Endothelial cell of umbilical vein (primary cell): ENCODE results near the gene NDFIP1. TPM values are rescaled to one million over a fixed set of nuclear protein-coding genes. Genes with fewer than 3 reads are reported as not detected.

Experiments
- BruUV-seq: library from RNA; stranded (reverse); fragments of 400-500 nt; replicated peaks from 2 replicates; lab custom pipeline; 2021; lab: Mats Ljungman, UMichigan
- CTCF ChIA-PET: fragments of 300-600, 350-600 bp; sonication (Branson Sonifier 250); formaldehyde crosslinking; loops from one replicate; lab custom pipeline; 2021; ENCODE audit warnings: antibody characterized with exemption, inconsistent platforms; lab: Charles Lee
- POLR2A ChIA-PET: fragments of 300-600, 350-600 bp; sonication (Branson Sonifier 250); formaldehyde crosslinking; loops from one replicate; lab custom pipeline; 2021; ENCODE audit warnings: antibody characterized with exemption, inconsistent platforms; lab: Charles Lee
- DNase-seq: peaks from one replicate; pipeline ENCODE4 v3.0.0-alpha.2; 2011; ENCODE audit warnings: low read depth, low spot score
- FAIRE-seq: peaks from 2 replicates; lab custom pipeline; 2011; peaks lifted over from hg19 to GRCh38; lab: Jason Lieb, UNC
- H2AFZ ChIP-seq: 2 replicates; pipeline ENCODE4 v1.6.0; 2012; ENCODE audit warnings: low read depth, low read length, control low read depth, inconsistent platforms
- H3K27ac ChIP-seq: 2 replicates; pipeline ENCODE4 v1.5.1; 2011; ENCODE audit warnings: low read depth, mild to moderate bottlenecking, control low read depth, low read length, moderate library complexity; ENCODE audit not compliant: insufficient read depth
- H3K27me3 ChIP-seq, 2 experiments: 2 replicates each; pipeline versions ENCODE4 v1.6.0 to v1.6.1; 2011; ENCODE audit warnings: low read length in 2 of 2, mixed read lengths in 1 of 2; ENCODE audit not compliant: control insufficient read depth in 2 of 2, insufficient read depth in 2 of 2
- H3K36me3 ChIP-seq, 2 experiments: 2 replicates in 1 of 2; 3 replicates in 1 of 2; pipeline ENCODE4 v1.5.1; 2011; ENCODE audit warnings: low read length in 2 of 2, mild to moderate bottlenecking in 1 of 2, moderate library complexity in 1 of 2; ENCODE audit not compliant: control insufficient read depth in 2 of 2, insufficient read depth in 2 of 2; ENCODE audit errors: extremely low read depth in 1 of 2
- H3K4me1 ChIP-seq: 3 replicates; pipeline ENCODE4 v1.5.1; 2011; ENCODE audit warnings: mild to moderate bottlenecking, low read length; ENCODE audit not compliant: control insufficient read depth, insufficient read depth; ENCODE audit errors: extremely low read depth
- H3K4me2 ChIP-seq: 2 replicates; pipeline ENCODE4 v1.6.1; 2011; ENCODE audit warnings: low read length, control low read depth, mixed read lengths; ENCODE audit not compliant: insufficient read depth
- H3K4me3 ChIP-seq, 3 experiments: fragments of 200-600 bp in 1 of 3; sonication (generic), shearing (Covaris generic) in 1 of 3; replicated peaks in 1 of 3; 2 replicates each; pipeline ENCODE4 v1.5.1; 2011 to 2016; ENCODE audit warnings: control low read depth in 3 of 3, low read length in 3 of 3, mild to moderate bottlenecking in 2 of 3, inconsistent platforms in 1 of 3, low read depth in 1 of 3, moderate library complexity in 1 of 3; ENCODE audit not compliant: insufficient read depth in 1 of 3
- H3K79me2 ChIP-seq: 2 replicates; pipeline ENCODE4 v1.6.0; 2012; ENCODE audit warnings: low read length, inconsistent platforms; ENCODE audit not compliant: control insufficient read depth, insufficient read depth
- H3K9ac ChIP-seq: replicated peaks from 2 replicates; pipeline ENCODE3; 2011; ENCODE audit warnings: low read length, control low read depth; ENCODE audit not compliant: insufficient read depth; ENCODE audit errors: extremely low read depth
- H3K9me1 ChIP-seq: replicated peaks from 3 replicates; pipeline ENCODE4 v1.6.0; 2011; ENCODE audit warnings: mild to moderate bottlenecking, low read length; ENCODE audit not compliant: control insufficient read depth, insufficient read depth; ENCODE audit errors: extremely low read depth
- H3K9me3 ChIP-seq: replicated peaks from 2 replicates; pipeline ENCODE4 v1.5.1; 2012; ENCODE audit warnings: low read length, inconsistent platforms; ENCODE audit not compliant: control insufficient read depth, insufficient read depth
- H4K20me1 ChIP-seq: replicated peaks from 2 replicates; pipeline ENCODE3; 2011; ENCODE audit warnings: mild to moderate bottlenecking, low read length; ENCODE audit not compliant: control insufficient read depth, insufficient read depth; ENCODE audit errors: extremely low read depth
- FOS ChIP-seq: IDR thresholded peaks from 2 replicates; pipeline ENCODE4 v1.6.1; 2011; ENCODE audit warnings: mild to moderate bottlenecking, low read length, moderate library complexity, borderline replicate concordance; ENCODE audit not compliant: insufficient read depth
- GATA2 ChIP-seq: IDR thresholded peaks from 2 replicates; pipeline ENCODE4 v1.7.0; 2011; ENCODE audit warnings: low read depth, mild to moderate bottlenecking, moderate library complexity, mixed read lengths, low read length; ENCODE audit not compliant: insufficient read length, insufficient read depth
- MYC ChIP-seq: IDR thresholded peaks from one replicate; pipeline ENCODE4 v1.6.1; 2011; ENCODE audit warnings: mild to moderate bottlenecking, low read depth, low read length
- POLR2A ChIP-seq: IDR thresholded peaks from 2 replicates; pipeline ENCODE4 v1.6.1; 2012; ENCODE audit warnings: low read depth, mild to moderate bottlenecking, control low read depth, low read length
- POLR2AphosphoS5 ChIP-seq: IDR thresholded peaks from 2 replicates; pipeline ENCODE4 v1.6.1; 2012; ENCODE audit warnings: low read depth, mild to moderate bottlenecking, control low read depth, low read length, moderate library complexity; ENCODE audit not compliant: insufficient read depth
- dilution Hi-C: fragments of 300-500 bp; cut with MboI; formaldehyde crosslinking; loops from one replicate; pipeline ENCODE4 v1.15.0; 2019; ENCODE audit warnings: low sequenced_read_pairs; ENCODE audit not compliant: extremely low pct_ligation_motif_present
- intact Hi-C: fragments of 100-400 bp; cut with micrococcal nuclease; formaldehyde crosslinking; loops from one replicate; pipeline ENCODE4 v1.10.0; 2022
- polyA plus RNA-seq, 4 experiments: library from polyadenylated mRNA; depleted of rRNA in 3 of 4; stranded (reverse) in 3 of 4; unstranded in 1 of 4; fragments of >200 nt; gene quantifications; 2 replicates each; pipeline versions ENCODE4 v1.2.1 to v1.2.3, GENCODE V29; 2011 to 2012; ENCODE audit warnings: missing spikeins in 1 of 4
- total RNA-seq: library from RNA; stranded (reverse); gene quantifications from 2 replicates; pipeline ENCODE4 v1.2.3, GENCODE V29; 2021
- TF ChIP-seq, protein P1 (sequence below): IDR thresholded peaks from 2 replicates; pipeline ENCODE4 v1.6.1; 2011; ENCODE audit not compliant: insufficient read depth, insufficient read length
- TF ChIP-seq, protein P2 (sequence below), 2 donors: IDR thresholded peaks; 1 replicate in 1 of 2; 2 replicates in 1 of 2; pipeline ENCODE4 v1.5.1; 2011; ENCODE audit warnings: low read length in 2 of 2, mild to moderate bottlenecking in 2 of 2, moderate library complexity in 2 of 2, control low read depth in 1 of 2, inconsistent platforms in 1 of 2, low read depth in 1 of 2; ENCODE audit not compliant: insufficient read depth in 1 of 2; ENCODE audit errors: extremely low read depth in 1 of 2

Gene NDFIP1
- total and polyA plus RNA-seq, 2 donors (not counting 3 experiments of a cell fraction or from before 2014, with no cell fraction given): 12.3 to 42.6 TPM

DNA sequence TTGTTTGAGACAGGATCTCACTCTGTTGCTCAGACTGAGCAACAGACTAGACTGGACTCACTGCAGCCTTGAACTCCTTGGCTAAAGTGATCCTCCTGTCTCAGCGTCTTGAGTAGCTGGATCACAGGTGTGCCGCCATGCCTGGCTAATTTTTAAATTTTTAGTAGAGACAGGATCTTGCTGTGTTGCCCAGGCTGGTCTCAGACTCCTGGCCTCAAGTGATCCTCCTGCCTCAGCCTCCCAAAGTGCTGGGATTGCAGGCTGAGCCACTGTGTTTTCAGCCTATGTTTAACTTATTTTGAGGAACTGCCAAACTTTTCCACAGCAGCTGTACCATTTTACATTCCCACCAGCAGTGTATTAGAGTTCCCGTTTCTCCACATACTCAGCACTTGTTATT is 16.8 kb downstream of the NDFIP1 start:
- peaks cover 88% of the 10 kb centered on the region for H3K79me2 ChIP-seq

More for the DNA sequence above, 16.8 kb downstream of the NDFIP1 start:
- BruUV-seq: no TSS peak
- peaks cover 5% of the 10 kb centered on the region for H4K20me1 ChIP-seq
- H3K4me2 ChIP-seq: no peak overlapping the region
- peaks cover 6% of the 10 kb centered on the region for H3K4me1 ChIP-seq
- ChIA-PET POLR2A (no interaction called here), CTCF (no interaction called here)
- no peaks in the 10 kb centered on the region for H3K9me1 ChIP-seq
- intact Hi-C loops (no loop called here), dilution Hi-C loops (loop anchor here (25.0 kb wide), 1 partner anchor 138 kb away; no protein-coding TSS in a partner anchor)
- no peak overlapping the region for H3K4me3 ChIP-seq
- H3K27me3 ChIP-seq: no peaks in the 10 kb centered on the region
- FAIRE-seq (no peak), DNase-seq (no peak)
- H2AFZ ChIP-seq: no peak overlapping the region
- no peak overlapping the region for H3K9ac ChIP-seq
- no peak overlapping the region for H3K27ac ChIP-seq
- H3K36me3 ChIP-seq: peaks cover 0 to 5% of the 10 kb centered on the region in 2 experiments
- TF ChIP-seq, protein P1, sequence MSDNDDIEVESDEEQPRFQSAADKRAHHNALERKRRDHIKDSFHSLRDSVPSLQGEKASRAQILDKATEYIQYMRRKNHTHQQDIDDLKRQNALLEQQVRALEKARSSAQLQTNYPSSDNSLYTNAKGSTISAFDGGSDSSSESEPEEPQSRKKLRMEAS: no peak
- no peak for TF ChIP-seq FOS
- no peak for TF ChIP-seq MYC
- no peak for TF ChIP-seq POLR2A
- TF ChIP-seq, protein P2, sequence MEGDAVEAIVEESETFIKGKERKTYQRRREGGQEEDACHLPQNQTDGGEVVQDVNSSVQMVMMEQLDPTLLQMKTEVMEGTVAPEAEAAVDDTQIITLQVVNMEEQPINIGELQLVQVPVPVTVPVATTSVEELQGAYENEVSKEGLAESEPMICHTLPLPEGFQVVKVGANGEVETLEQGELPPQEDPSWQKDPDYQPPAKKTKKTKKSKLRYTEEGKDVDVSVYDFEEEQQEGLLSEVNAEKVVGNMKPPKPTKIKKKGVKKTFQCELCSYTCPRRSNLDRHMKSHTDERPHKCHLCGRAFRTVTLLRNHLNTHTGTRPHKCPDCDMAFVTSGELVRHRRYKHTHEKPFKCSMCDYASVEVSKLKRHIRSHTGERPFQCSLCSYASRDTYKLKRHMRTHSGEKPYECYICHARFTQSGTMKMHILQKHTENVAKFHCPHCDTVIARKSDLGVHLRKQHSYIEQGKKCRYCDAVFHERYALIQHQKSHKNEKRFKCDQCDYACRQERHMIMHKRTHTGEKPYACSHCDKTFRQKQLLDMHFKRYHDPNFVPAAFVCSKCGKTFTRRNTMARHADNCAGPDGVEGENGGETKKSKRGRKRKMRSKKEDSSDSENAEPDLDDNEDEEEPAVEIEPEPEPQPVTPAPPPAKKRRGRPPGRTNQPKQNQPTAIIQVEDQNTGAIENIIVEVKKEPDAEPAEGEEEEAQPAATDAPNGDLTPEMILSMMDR (IDR thresholded peaks at IDR 0.05; ENCODE audit: extremely low read depth in 1 of 2, insufficient read depth in 1 of 2, low read depth in 1 of 2, low read length in 2 of 2): no peak
- TF ChIP-seq GATA2: no peak
- TF ChIP-seq POLR2AphosphoS5: no peak
- no peaks in the 10 kb centered on the region for H3K9me3 ChIP-seq
